Adipocyte (in vitro differentiated cells): ENCODE measurements around the gene TP53BP2.
A peak's percentile ranks its signal among the peaks of the same experiment; 100 is the strongest.
"Not testable (repeated sequence)": the region's sequence is repeated elsewhere in the genome, so short reads cannot be mapped to it uniquely, and the experiment has no call there.

Experiments
- DNase-seq: peaks from one replicate; pipeline ENCODE4 v3.0.0-alpha.2; 2015; ENCODE audit warnings: low read depth
- H3K27me3 ChIP-seq: replicated peaks from 2 replicates; pipeline ENCODE4 v1.7.0; 2013; ENCODE audit warnings: mild to moderate bottlenecking, low read length, moderate library complexity; ENCODE audit not compliant: control insufficient read depth, insufficient read depth
- H3K36me3 ChIP-seq: 2 replicates; pipeline ENCODE4 v1.7.0; 2013; ENCODE audit warnings: low read length, mild to moderate bottlenecking, moderate library complexity; ENCODE audit not compliant: control insufficient read depth, insufficient read depth, severe bottlenecking
- H3K4me1 ChIP-seq: 2 replicates; pipeline ENCODE4 v1.7.0; 2013; ENCODE audit warnings: mild to moderate bottlenecking, low read length, moderate library complexity; ENCODE audit not compliant: control insufficient read depth, insufficient read depth
- H3K4me3 ChIP-seq: 2 replicates; pipeline ENCODE4 v1.7.0; 2013; ENCODE audit warnings: mild to moderate bottlenecking, low read length, moderate library complexity
- H3K9ac ChIP-seq: 2 replicates; pipeline ENCODE4 v1.7.0; 2013; ENCODE audit warnings: mild to moderate bottlenecking, low read length, moderate library complexity
- H3K9me3 ChIP-seq: 2 replicates; pipeline ENCODE4 v1.7.0; 2013; ENCODE audit warnings: mild to moderate bottlenecking, low read length, moderate library complexity; ENCODE audit not compliant: control insufficient read depth

TP53BP2 gene

DNA sequence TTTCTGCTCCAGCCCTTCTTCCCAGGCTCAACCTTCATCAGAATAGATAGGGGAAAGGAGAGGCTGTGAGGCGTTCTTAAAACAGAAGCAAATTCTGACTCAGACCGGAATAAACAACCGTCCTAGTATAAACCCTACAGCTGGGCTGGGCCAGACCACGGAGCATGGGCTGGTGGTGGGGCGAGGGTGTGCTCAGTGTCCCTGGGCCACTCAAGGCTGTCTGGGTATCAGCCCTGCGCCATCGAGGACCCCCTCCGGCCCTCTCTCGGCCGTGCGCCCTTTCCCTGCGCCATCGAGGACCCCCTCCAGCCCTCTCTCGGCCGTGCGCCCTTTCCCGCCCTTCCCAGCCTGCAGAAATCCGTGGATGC is 97.4 kb downstream of the TP53BP2 start:
- no peaks in the 10 kb centered on the region for H3K27me3 ChIP-seq
- peak overlapping the region; percentile 60 for H3K4me3 ChIP-seq
- H3K36me3 ChIP-seq: peaks cover 86% of the 10 kb centered on the region
- peak; percentile 56 for DNase-seq
- no peaks in the 10 kb centered on the region for H3K9me3 ChIP-seq
- H3K4me1 ChIP-seq: peaks cover 28% of the 10 kb centered on the region
- peak overlapping the region; percentile 74 for H3K9ac ChIP-seq

DNA sequence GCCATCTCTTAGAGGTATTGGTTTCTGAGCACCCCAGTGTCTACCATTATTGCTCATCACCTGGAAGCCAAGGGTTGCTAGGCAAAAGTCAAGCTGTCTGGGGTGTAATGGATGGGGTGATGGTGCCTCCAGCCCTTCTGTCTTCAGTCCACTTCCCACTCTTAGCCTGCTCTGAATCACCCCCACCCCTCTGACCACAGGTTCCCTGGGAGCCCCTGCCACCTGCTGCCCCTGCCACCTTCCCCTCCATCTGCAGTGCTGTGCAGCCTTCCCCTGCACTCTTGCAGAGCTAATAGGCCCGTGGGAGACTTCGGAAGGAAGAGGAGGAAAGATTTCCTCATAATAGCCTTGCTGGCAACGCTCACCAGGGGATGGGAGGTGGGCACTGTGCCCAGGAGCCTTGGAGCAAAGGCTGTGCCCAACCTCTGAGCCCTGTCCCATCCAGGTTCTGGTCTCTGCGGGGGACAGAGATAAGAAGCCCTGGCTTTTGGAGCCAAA is 97.9 kb downstream of the TP53BP2 start:
- no peaks in the 10 kb centered on the region for H3K27me3 ChIP-seq
- peak; percentile 58 for DNase-seq
- H3K4me3 ChIP-seq: no peak overlapping the region
- peak overlapping the region; percentile 74 for H3K9ac ChIP-seq
- peaks cover 32% of the 10 kb centered on the region for H3K4me1 ChIP-seq
- no peaks in the 10 kb centered on the region for H3K9me3 ChIP-seq
- peaks cover 81% of the 10 kb centered on the region for H3K36me3 ChIP-seq

DNA sequence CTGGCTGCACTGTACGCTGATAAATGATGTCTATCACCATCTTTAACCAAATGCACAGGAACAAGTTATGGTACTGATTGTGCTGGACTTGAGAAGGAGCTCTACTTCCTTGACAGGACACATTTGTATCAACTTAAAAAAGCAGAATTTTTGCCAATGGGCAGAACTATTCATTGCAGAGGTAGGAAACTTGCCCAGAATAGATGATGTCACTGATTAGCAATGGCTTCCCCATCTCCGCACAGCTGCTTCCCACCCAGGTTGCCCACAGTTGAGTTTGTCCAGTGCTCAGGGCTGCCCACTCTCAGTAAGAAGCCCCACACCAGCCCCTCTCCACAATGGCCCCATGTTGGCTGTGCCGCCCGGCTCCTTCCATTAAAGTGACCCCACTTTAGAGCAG is 100.0 kb downstream of the TP53BP2 start:
- H3K36me3 ChIP-seq: peaks cover 66% of the 10 kb centered on the region
- no peak overlapping the region for H3K4me3 ChIP-seq
- no peaks in the 10 kb centered on the region for H3K27me3 ChIP-seq
- H3K9ac ChIP-seq: no peak overlapping the region
- DNase-seq: no peak
- H3K9me3 ChIP-seq: no peaks in the 10 kb centered on the region
- peaks cover 35% of the 10 kb centered on the region for H3K4me1 ChIP-seq

DNA sequence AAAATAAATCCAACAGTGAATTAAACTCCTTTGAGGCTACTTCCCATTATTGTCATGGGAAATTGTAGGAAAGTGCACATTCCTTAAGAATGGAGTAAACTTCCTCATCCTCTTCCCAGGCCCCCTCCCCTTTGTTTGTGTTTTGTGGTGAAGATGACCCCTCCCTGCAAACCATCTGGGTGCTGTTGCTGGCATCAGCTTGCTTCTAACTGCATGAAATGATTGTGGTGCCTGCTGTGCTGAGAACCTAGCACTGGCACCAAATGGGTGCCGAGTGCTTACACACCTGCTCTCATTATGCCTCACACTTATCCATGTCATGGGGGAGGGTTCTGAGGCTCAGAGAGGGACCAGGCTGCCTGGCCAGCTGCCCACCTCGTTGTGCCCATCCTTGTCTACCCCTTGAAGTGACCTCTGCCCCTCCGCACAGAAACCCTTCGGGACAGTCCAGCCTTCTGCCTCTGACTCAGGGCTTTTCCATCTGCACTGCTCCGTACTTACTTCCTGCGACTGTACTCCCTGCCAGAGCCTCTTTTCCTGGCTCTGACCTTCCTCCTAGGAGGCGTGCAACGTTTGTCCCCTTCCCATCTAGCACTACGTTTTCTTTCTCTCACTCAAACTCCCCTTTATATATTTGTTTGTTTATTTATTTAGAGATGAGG is 102.8 kb downstream of the TP53BP2 start:
- H3K9me3 ChIP-seq: no peaks in the 10 kb centered on the region

DNA sequence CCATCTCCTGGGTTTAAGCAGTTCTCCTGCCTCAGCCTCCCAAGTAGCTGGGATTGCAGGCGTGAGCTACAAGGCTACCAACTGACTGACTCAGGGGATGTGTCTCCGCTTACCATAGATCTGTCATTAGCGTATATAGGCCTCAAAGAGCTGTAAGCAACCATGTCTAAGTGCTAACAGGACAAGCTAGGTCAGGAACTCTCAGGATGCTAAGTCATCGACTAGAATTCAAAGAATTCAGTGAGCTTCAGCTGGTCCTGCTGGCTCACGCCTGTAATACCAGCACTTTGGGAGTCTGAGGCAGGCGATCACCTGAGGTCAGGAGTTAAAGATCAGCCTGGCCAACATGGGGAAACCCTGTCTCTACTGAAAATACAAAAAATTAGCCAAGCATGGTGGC is 103.9 kb downstream of the TP53BP2 start:
- Histone ChIP-seq H3K9me3 (no peaks in the 10 kb centered on the region), H3K9ac (no peak overlapping the region), H3K4me1 (peaks cover 22% of the 10 kb centered on the region), H3K27me3 (no peaks in the 10 kb centered on the region), H3K4me3 (no peak overlapping the region), H3K36me3 (peaks cover 56% of the 10 kb centered on the region)
- no peak for DNase-seq

More for the DNA sequence above, 102.8 kb downstream of the TP53BP2 start:
- no peak for DNase-seq
- H3K36me3 ChIP-seq: peaks cover 66% of the 10 kb centered on the region
- no peak overlapping the region for H3K9ac ChIP-seq
- no peak overlapping the region for H3K4me3 ChIP-seq
- H3K27me3 ChIP-seq: no peaks in the 10 kb centered on the region
- H3K4me1 ChIP-seq: peaks cover 29% of the 10 kb centered on the region

DNA sequence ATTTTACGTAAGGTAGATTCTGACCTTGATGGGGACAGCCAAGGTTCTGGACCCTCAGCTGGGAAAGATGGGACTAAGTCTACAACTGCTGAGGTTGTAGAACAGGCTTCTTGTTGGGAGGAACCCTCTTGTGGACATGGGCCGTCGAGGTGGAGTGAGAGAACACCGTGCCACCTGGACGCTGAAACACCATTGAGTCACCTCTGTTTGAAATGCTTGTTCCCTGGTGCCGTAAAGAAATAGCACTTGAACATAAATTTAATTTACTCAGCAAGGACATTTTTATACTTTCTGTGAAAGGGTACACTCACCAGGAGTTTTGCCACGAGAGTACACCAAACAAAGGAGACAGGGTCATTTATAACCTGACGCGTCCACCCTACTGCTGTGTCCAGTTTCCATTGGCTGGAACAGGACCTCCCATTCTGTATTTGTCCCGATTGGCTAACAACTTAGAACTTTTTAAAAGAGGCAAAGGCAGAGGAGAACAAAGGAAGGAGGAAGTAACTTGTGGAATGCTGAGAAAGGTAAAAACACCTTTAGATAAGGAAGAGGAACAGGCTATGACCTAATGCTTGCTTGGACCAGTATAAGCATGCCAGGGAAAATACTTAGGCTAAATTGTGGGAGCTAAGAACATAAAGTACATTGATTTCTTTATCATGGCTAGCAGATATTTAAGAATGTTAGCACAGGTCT is 105.6 kb downstream of the TP53BP2 start:
- Histone ChIP-seq H3K4me1 (peaks cover 15% of the 10 kb centered on the region), H3K36me3 (peaks cover 39% of the 10 kb centered on the region)
- not testable (repeated sequence) for DNase-seq, H3K9me3 ChIP-seq, H3K4me3 ChIP-seq, H3K27me3 ChIP-seq, H3K9ac ChIP-seq

DNA sequence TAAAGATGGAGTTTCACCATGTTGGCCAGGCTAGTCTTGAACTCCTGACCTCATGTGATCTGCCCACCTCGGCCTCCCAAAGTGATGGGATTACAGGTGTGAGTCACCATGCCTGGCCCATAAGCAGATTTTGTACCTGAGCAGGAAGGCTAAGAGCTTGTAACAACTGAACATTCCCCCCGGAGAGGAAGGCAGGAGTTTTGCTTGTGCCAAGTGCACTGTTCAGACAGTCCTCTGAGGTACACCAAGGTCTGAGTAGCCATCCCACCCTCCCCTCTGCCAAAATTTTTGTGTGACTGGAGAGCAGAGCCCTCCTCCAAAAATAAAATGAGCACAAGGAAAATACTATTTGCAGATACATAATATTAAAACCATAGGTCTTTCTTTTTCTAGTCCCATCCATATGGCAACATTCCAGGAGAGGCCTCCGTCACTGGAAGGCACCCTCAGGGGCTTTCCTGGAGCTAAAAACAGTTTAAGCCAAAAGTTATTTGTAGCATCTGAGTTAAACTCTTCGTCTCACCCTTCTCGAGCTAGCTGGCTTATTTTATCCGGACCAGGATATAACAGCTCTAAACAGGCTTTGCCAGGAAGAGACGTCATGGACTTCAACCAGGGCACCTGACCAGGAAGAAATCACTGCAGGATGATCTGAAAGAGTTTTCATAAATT is 106.2 kb downstream of the TP53BP2 start:
- peak; percentile 62 for DNase-seq
- H3K36me3 ChIP-seq: peaks cover 34% of the 10 kb centered on the region
- peaks cover 18% of the 10 kb centered on the region for H3K4me1 ChIP-seq
- H3K27me3 ChIP-seq: no peaks in the 10 kb centered on the region
- H3K4me3 ChIP-seq: no peak overlapping the region
- H3K9me3 ChIP-seq: no peaks in the 10 kb centered on the region
- no peak overlapping the region for H3K9ac ChIP-seq

DNA sequence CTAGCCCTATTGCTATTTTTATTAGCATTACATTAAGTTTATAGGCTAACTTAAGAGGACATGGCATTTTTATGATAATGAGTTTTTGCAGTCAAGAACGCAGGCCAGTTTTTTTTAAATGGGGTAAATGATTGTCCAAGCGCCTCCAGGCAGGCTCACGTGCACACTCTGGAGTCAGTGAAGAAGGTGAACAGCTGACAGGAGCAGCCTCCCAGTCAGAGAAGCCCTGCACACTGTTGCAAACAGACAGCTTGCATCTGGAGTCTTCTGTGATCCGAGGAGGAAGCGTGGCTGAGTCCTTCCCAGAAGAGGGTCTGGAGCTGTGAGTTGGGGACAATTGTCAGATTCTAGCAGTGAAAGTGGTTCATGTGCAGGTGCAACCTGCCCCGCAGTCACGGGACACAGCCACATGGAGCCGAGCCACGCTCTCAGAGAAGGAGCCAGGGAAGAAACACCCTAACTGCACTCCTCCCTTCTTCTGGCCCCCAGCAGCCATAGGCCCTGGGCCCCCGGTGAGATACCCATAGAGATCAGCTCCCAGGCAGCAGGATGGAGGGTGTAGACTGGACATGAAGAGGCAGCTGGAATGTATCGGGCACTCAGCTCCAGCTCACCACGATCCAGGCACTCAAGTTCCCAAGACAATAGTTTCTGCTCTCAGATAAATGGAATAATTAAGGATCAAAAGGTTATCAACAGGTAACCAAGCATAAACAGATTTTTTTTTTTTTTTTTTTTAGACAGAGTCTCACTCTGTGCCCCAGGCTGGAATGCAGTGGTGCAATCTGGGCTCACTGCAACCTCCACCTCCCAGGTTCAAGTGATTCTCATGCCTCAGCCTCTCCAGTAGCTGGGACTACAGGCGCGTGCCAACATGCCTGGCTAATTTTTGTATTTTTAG is 107.0 kb downstream of the TP53BP2 start:
- H3K4me3 ChIP-seq: no peak overlapping the region
- no peaks in the 10 kb centered on the region for H3K9me3 ChIP-seq
- peaks cover 25% of the 10 kb centered on the region for H3K4me1 ChIP-seq
- no peaks in the 10 kb centered on the region for H3K27me3 ChIP-seq
- no peak for DNase-seq
- no peak overlapping the region for H3K9ac ChIP-seq
- H3K36me3 ChIP-seq: peaks cover 26% of the 10 kb centered on the region

DNA sequence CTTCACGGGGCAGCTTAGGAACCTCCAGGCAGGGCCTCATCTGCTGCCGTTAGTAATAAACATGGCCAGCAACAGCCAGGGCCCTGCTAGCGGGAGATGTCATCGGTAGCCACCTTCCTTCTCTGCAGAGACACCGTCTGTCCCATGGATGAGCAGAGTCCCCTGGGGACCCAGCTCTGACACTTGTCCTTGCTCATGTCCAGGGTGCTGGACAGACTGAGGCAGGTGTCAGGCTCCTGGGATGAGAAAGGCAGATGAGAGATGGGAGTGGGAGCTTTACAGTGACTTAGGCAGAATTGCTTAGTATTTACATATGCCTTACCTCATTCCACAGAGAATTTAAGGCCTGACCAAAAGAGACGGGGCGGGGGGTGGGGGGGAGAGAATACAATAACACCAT is 108.4 kb downstream of the TP53BP2 start:
- H3K4me3 ChIP-seq: no peak overlapping the region
- no peak overlapping the region for H3K9ac ChIP-seq
- H3K27me3 ChIP-seq: no peaks in the 10 kb centered on the region
- H3K36me3 ChIP-seq: peaks cover 18% of the 10 kb centered on the region
- H3K9me3 ChIP-seq: no peaks in the 10 kb centered on the region
- peaks cover 30% of the 10 kb centered on the region for H3K4me1 ChIP-seq
- DNase-seq: no peak

DNA sequence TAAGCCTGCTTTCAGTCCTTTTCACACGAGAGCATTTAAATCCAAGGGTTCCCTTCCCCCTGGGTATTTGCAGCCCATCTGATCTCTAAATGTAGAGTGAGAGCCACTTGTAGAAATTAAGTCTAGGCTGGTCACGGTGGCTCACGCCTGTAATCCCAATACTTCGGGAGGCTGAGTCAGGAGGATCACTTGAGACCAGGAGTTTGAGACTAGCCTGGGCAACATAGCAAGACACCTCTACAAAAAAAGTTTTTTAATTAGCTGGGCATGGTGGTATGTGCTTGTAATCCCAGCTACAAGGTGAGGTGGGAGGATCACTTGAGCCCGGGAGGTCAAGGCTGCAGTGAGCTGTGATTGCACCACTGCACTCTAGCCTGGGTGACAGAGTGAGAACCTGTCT is 109.1 kb downstream of the TP53BP2 start:
- Histone ChIP-seq H3K4me1 (peaks cover 36% of the 10 kb centered on the region), H3K36me3 (peaks cover 16% of the 10 kb centered on the region)
- DNase-seq, H3K9ac ChIP-seq, H3K4me3 ChIP-seq, H3K9me3 ChIP-seq, H3K27me3 ChIP-seq: not testable (repeated sequence)
